Progenitor cell of endocrine pancreas (in vitro differentiated cells): Measurements from ENCODE around the gene UQCC3. TPM values are rescaled to one million over a fixed set of nuclear protein-coding genes. Genes with fewer than 3 reads are reported as not detected.

Experiments
- DNase-seq: peaks from one replicate; pipeline ENCODE4 v3.0.0; 2021; ENCODE audit warnings: low spot score; ENCODE audit not compliant: unreplicated experiment
- H3K27ac Mint-ChIP-seq: 2 replicates; pipeline ENCODE4 v1.8.0; 2021; ENCODE audit warnings: mild to moderate bottlenecking, moderate library complexity, mixed read lengths
- H3K27me3 Mint-ChIP-seq: 2 replicates; pipeline ENCODE4 v1.8.0; 2021; ENCODE audit warnings: mixed read lengths
- H3K36me3 Mint-ChIP-seq: 2 replicates; pipeline ENCODE4 v1.8.0; 2022; ENCODE audit warnings: mixed read lengths; ENCODE audit not compliant: insufficient read depth
- H3K4me1 Mint-ChIP-seq: 2 replicates; pipeline ENCODE4 v1.8.0; 2021; ENCODE audit warnings: low read depth, mixed read lengths
- H3K4me3 Mint-ChIP-seq: 2 replicates; pipeline ENCODE4 v1.8.0; 2021; ENCODE audit warnings: low read depth, mild to moderate bottlenecking, moderate library complexity, mixed read lengths
- H3K9me3 Mint-ChIP-seq: 2 replicates; pipeline ENCODE4 v1.8.0; 2021; ENCODE audit warnings: low read depth, mixed read lengths
- total RNA-seq: library from RNA; stranded (reverse); gene quantifications from 2 replicates; pipeline ENCODE4 v1.2.1, GENCODE V29; 2021
- TF ChIP-seq, protein P1 (sequence below): fragments of 200-600 bp; sonication (generic); IDR thresholded peaks from one replicate; pipeline ENCODE4 v1.5.0; 2021; ENCODE audit warnings: antibody characterized with exemption, mild to moderate bottlenecking; ENCODE audit not compliant: unreplicated experiment

UQCC3 gene
- total RNA-seq, 1 donor from 2014 or later, result 7.0 TPM

DNA sequence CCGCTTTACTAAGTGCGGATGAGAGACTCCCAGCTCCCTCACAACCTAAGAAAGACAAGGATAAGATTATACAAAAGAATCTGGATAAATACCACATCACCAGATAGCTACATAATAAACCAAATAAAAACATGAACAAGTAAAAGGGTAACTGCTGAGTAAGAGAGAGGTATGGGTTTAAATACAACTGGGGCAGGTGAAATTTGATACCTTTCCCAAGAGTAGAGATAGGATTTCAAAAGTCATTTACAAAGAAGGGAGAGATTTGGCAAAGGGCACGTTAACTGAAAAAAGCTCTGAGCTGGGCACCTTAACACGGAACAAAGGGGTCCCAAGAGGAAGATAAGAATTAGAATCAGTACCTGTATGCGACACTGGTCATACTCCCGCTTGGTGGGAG, 5.7 kb downstream of the UQCC3 start:
- TF ChIP-seq, protein P1, sequence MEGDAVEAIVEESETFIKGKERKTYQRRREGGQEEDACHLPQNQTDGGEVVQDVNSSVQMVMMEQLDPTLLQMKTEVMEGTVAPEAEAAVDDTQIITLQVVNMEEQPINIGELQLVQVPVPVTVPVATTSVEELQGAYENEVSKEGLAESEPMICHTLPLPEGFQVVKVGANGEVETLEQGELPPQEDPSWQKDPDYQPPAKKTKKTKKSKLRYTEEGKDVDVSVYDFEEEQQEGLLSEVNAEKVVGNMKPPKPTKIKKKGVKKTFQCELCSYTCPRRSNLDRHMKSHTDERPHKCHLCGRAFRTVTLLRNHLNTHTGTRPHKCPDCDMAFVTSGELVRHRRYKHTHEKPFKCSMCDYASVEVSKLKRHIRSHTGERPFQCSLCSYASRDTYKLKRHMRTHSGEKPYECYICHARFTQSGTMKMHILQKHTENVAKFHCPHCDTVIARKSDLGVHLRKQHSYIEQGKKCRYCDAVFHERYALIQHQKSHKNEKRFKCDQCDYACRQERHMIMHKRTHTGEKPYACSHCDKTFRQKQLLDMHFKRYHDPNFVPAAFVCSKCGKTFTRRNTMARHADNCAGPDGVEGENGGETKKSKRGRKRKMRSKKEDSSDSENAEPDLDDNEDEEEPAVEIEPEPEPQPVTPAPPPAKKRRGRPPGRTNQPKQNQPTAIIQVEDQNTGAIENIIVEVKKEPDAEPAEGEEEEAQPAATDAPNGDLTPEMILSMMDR, result no peak
- Mint-ChIP-seq H3K9me3 (no peaks in the 10 kb centered on the region), H3K4me1 (peaks cover 16% of the 10 kb centered on the region), H3K4me3 (peak overlapping the region; percentile 86), H3K27ac (no peak overlapping the region), H3K36me3 (peaks cover 12% of the 10 kb centered on the region), H3K27me3 (no peaks in the 10 kb centered on the region)
- no peak for DNase-seq

DNA sequence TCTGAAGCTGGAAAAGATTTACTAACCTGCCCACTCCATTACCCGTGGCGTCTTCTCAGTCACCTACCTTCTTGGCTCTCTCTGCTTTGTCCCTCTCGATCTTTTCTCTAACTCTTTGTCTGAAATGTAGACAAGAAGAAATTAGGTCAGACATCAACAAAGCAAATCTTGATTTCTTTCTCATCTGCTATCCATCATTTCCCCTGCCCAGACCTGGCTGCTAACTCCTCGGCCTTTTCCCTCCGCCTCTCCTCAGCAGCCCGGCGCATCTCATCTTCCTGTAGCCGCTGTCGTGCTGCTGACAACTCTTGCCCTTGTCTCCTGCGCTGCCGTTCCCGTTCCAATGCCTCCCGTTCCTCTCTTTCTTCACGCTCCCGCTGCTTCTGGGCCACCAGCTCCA, 6.2 kb downstream of the UQCC3 start:
- Mint-ChIP-seq H3K36me3 (peaks cover 12% of the 10 kb centered on the region), H3K27ac (peak overlapping the region; percentile 86), H3K9me3 (no peaks in the 10 kb centered on the region), H3K4me3 (peak overlapping the region; percentile 86), H3K27me3 (no peaks in the 10 kb centered on the region), H3K4me1 (peaks cover 12% of the 10 kb centered on the region)
- TF ChIP-seq, protein P1, result no peak
- DNase-seq, result no peak

DNA sequence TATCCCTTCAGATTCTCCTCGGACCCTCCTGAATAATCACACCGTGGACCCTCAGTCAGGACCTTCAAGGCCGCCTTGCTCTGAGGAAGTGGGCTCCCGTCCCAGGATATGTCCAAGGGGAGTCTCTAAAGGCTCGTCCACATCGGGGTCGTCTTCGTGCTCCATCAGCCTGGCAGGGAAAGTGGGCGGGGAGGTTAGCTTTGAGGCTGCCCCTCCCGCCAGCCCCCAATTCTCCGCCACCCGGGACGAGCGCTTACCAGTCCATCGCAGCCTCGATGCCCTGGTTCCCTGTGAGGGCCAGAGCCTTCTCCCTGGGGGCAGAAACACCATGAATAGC, 6.9 kb downstream of the UQCC3 start:
- H3K4me3 Mint-ChIP-seq, result peak overlapping the region; percentile 86
- H3K27ac Mint-ChIP-seq, result peak overlapping the region; percentile 92
- no peak for DNase-seq

DNA sequence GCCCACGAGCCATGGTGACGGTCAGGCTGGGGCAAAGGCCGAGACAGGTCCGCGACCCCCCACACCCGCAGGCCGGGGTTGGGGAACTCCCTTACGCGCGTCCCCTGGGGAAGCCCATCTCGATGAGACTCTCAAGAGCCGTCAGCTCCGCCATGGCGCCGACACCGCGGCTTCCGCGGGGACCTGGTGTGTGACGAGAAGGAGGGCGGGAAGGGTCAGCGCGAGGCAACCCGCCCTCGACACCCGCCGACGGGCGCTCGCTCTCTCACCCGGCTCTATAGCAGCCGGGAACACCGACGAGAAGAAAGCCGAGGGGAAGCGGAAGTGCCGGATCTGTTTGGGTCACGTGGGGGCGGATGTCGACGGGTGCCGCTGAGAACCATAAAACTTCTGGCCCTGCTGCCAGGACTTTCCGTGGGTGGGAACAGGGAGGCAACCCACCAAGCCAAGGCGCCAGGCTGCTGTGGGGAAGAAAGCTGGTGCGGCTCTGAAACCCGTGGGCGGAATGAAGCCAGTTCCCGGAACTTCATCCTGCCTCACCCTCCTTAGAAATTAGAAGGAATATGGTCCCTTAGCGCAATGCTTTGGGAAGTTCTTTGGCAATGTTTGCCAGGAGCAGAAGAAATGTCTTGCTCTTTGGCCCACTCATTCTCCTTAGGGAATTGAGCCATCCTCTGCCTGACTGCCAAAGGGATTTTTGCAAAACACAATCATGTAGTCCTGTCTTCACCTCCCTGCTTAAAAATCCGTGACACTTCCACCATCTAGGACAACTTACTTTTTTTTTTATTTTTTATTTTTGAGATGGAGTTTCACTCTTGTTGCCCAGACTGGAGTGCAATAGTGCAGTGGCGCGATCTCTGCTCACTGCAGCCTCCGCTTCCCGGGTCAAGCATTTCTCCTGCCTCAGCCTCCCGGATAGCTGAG, 7.6 kb downstream of the UQCC3 start, which contains the start of gene UBXN1:
UBXN1 (minus strand) TSS at position 304 of the 927 bp plus-strand sequence; CDS start at position 154, 150 bp downstream.
- H3K36me3 Mint-ChIP-seq, result peaks cover 10% of the 10 kb centered on the region
- H3K27me3 Mint-ChIP-seq, result no peaks in the 10 kb centered on the region
- TF ChIP-seq, protein P1, result no peak
- DNase-seq, result peak; percentile 51
- H3K4me1 Mint-ChIP-seq, result peaks cover 12% of the 10 kb centered on the region
- no peaks in the 10 kb centered on the region for H3K9me3 Mint-ChIP-seq
- H3K27ac Mint-ChIP-seq, result peak within 1 kb of the TSS; percentile 92
- H3K4me3 Mint-ChIP-seq, result peak within 1 kb of the TSS; percentile 86

More for the DNA sequence above, 6.9 kb downstream of the UQCC3 start:
- TF ChIP-seq, protein P1, result no peak
- Mint-ChIP-seq H3K9me3 (no peaks in the 10 kb centered on the region), H3K36me3 (peaks cover 12% of the 10 kb centered on the region), H3K4me1 (peaks cover 12% of the 10 kb centered on the region), H3K27me3 (no peaks in the 10 kb centered on the region)

DNA sequence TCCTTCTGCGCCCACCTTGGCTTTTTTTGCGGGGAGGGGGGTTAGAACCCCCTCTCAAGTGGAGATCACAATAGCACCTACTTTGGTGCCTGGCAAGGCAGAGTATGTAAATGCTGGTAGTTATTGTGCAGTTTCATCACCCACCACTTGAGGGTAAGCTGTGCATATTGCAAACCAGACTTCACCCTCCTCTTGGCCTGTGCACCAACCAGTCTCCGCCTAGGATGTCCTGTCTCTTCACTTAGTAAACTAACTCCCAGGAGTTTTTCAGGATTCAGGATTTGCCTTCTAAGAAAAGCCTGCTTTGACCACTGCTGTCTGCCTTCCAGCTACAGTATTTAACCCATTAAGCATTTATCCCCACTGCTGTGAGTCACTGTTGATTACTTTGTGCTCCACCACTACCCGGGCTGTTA, 9.4 kb downstream of the UQCC3 start:
- H3K27me3 Mint-ChIP-seq, result no peaks in the 10 kb centered on the region
- TF ChIP-seq, protein P1, result peak; percentile 50
- no peaks in the 10 kb centered on the region for H3K9me3 Mint-ChIP-seq
- peaks cover 11% of the 10 kb centered on the region for H3K4me1 Mint-ChIP-seq
- no peak for DNase-seq
- H3K27ac Mint-ChIP-seq, result peak overlapping the region; percentile 83
- peaks cover 8% of the 10 kb centered on the region for H3K36me3 Mint-ChIP-seq
- H3K4me3 Mint-ChIP-seq, result peak overlapping the region; percentile 47
